Activated CD4-positive, CD25-positive, alpha-beta regulatory T cell (primary cell): ENCODE results near the gene GOLGA6D.
A peak's percentile ranks its signal among the peaks of the same experiment; 100 is the strongest.
"Not testable (repeated sequence)": the region's sequence is repeated elsewhere in the genome, so short reads cannot be mapped to it uniquely, and the experiment has no call there.

Experiments used
- DNase-seq, 4 experiments: peaks; one replicate each; lab custom pipeline; 2025; lab: John Stamatoyannopoulos, UW

Gene GOLGA6D

DNA sequence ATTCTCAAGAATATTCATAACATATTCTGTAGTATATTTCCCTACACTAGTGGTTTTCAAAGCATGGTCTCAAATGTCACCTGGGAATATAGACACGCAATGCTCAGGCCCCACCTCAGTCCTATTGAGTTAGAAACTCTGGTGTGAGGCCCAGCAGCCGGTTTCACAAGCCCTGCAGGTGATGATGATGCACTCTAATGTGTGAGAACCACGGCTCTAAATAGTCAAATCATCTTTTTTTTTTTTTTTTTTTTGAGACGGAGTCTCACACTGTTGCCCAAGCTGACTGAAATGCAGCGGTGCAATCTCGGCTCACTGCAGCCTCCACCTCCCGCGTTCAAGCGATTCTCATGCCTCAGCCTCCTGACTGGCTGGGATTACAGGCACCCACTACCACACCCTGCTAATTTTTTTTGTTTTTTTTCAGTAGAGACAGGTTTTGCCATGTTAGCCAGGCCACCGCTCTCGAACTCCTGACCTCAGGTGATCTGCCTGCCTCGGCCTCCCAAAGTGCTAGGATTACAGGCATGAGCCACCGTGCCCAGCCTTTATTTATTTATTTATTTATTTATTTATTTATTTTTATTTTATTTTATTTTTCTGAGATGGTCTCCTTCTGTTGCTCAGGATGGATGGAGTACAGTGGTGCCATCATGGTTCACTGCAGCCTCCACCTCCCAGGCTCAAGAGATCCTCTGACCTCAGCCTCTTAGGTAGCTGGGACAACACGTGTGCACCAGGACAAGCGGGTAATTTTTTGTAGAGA lies 51.2 kb downstream of the GOLGA6D start:
- not testable (repeated sequence) for DNase-seq

DNA sequence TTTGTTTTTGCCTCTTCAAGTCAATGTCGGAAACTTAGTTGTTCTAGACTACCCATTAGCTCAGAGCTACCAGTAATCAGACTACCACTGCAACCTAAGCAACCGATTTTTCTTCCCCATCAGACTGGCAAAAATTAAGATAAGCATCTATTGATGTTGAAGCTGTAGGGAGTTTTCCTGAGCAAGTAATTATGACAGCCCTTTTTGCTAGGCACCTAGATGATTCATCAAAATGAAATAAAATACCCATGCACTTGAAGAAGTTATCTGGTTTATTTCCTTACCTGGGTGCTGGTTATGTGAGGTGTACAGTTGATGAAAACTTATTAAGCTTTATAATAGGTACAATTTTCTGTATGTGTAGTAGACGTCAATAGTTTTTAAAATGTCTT lies 52.7 kb downstream of the GOLGA6D start:
- no peak for DNase-seq

DNA sequence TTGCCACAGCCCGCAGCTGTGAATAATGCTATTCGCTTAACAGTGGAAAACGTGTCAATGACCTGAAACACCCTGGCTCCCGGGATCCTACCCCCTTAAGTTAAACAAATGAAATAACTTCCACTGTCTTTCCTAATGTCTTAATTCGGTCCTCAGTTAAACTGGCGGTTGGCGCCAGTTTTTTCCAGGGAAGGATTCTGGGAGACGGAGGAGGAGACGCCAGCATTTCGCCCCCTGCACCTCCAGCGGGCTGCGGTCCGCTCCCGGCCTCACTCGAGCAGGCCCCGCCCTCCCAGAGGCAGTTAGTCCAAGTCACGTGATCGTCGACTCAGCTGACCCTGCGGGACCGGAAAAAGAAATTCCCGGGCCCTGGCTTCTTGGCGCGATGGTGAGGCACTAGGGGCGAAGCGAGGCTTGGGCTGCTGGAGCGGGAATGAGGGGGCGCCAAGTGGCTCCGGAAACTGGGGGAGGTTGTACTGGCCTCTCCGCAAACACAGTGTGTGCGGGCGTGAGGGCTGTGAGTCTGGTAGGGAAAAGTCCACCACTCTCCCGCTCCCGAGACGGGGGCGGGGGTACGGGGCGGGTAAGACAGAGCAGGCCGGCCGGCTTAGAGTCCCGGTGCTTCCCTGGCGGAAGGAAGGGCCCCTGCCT lies 53.2 kb downstream of the GOLGA6D start, which contains the start of gene COMMD4:
COMMD4 (plus strand) TSS at position 359 of the 651 bp plus-strand sequence; CDS start at position 386, 27 bp downstream.
- peak; percentile 28 to 77 (median 49) for DNase-seq

DNA sequence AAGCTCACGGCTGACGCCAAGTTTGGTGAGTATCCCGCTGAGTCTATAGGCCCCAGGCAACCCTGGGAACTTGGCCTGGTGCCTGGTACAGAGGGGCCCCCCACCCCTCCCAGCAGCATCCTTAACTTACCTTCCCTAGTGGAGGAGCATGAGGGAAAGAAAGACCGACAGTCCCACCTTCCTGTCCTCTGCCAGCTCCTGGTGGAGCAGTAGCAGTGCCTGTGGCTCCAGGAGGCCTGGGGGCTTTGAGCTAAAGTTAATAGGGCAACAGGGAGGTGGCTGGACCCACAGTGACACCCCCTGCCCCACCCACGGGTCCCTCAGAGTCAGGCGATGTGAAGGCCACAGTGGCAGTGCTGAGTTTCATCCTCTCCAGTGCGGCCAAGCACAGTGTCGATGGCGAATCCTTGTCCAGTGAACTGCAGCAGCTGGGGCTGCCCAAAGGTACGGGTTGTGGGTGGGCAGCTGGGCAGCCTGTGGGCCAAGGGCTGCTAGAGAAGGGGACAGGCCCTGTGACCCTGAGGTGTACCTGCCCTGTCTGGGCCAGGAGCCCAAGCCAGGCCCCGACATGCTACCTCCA lies 56.1 kb downstream of the GOLGA6D start:
- DNase-seq: no peak

DNA sequence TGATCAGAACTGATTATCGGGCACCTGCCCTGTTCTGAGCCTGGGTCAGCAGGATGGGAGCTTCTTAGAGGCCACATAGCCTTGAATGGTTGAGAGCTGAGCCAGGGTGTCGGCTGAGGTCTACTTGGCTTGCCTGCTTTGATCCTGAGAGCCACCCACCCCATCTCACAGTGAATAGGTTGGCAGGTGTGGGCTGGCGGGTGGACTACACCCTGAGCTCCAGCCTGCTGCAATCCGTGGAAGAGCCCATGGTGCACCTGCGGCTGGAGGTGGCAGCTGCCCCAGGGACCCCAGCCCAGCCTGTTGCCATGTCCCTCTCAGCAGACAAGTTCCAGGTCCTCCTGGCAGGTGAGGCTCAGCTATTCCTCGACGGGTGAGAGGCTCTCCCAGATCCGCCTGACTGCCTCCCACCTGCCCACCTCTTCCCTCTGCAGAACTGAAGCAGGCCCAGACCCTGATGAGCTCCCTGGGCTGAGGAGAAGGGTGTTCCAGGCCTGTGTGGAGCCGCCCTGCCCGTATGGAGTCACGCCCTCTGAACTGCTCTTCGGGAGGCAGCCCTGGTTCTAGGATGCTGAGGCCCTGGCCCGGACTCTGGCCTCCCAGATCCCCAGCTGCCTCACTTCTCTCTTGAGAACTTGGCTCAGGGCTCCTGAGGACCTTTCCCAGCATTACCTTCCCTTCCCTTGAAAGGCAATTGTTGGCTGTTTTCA lies 57.1 kb downstream of the GOLGA6D start:
- no peak for DNase-seq

DNA sequence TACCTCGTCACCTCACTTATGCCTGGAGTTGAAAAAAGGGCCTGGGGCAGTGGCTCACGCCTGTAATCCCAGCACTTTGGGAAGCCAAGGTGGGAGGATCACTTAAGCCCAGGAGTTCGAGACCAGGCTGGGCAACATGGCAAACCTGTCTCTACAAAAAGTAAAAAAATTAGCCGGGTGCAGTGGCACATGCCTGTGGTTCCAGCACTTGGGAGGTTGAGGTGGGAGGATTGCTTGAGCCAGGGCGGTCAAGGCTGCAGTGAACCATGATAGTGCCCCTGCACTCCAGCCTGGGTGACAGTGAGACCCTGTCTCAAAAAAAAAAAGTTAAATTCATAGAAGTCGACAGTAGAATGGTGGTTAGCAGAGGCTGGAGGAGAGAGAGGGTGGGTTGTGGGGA lies 59.6 kb downstream of the GOLGA6D start:
- DNase-seq: no peak

DNA sequence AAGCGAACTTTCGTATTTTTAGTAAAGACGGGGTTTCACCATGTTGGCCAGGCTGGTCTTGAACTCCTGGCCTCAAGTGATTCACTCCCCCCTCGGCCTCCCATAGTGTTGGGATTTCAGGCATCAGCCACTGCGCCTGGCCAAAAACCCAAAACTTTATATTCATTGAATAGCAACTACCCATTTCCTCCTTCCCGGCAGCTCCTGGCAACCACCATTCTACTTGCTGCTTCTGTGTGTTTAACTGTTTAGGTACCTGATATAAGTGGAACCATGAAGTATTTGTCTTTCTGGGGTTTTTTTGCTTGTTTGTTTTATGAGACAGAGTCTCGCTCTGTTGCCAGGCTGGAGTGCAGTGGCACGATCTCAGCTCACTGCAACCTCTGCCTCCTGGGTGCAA lies 61.3 kb downstream of the GOLGA6D start:
- DNase-seq: not testable (repeated sequence)
